T-helper 17 cell (primary cell): ENCODE results near the gene TBCCD1. TPM values are rescaled to one million over a fixed set of nuclear protein-coding genes. Genes with fewer than 3 reads are reported as not detected.
"Not testable (repeated sequence)": the region's sequence is repeated elsewhere in the genome, so short reads cannot be mapped to it uniquely, and the experiment has no call there.

ENCODE experiments used
- ATAC-seq: fragments of 150-1000 bp; cut with Tn5 transposase; 2 replicates; pipeline ENCODE4 v1.10.0; 2021; ENCODE audit warnings: mild to moderate bottlenecking, moderate library complexity
- DNase-seq, 3 donors: peaks; one replicate each; pipeline versions ENCODE4 v3.0.0 to v3.0.0-alpha.2; 2020 to 2021
- H3K9me3 ChIP-seq: one replicate; pipeline ENCODE4 v1.7.0; 2013; ENCODE audit warnings: low read length, mild to moderate bottlenecking; ENCODE audit not compliant: control insufficient read depth, poor library complexity, severe bottlenecking
- H3K27ac Mint-ChIP-seq: one replicate; pipeline ENCODE4 v1.8.0; 2022; ENCODE audit warnings: mild to moderate bottlenecking, moderate library complexity, mixed read lengths
- H3K27me3 Mint-ChIP-seq: one replicate; pipeline ENCODE4 v1.8.0; 2022; ENCODE audit warnings: mixed read lengths
- H3K36me3 Mint-ChIP-seq: one replicate; pipeline ENCODE4 v1.8.0; 2022; ENCODE audit warnings: low read depth, mixed read lengths
- H3K4me1 Mint-ChIP-seq: one replicate; pipeline ENCODE4 v1.8.0; 2022; ENCODE audit warnings: mild to moderate bottlenecking, mixed read lengths
- H3K4me3 Mint-ChIP-seq: one replicate; pipeline ENCODE4 v1.8.0; 2022; ENCODE audit warnings: mild to moderate bottlenecking, moderate library complexity, mixed read lengths
- total RNA-seq, 4 donors: library from RNA in 2 of 4; stranded (reverse) in 2 of 4; gene quantifications; one replicate each; pipeline ENCODE4 v1.2.3 and lab custom pipeline; 2022 to 2026

TBCCD1 gene
- total RNA-seq, 2 donors from 2014 or later: 12.9 to 14.2 TPM

GRCh38 chr3:186589121-186589520 lies 22.0 kb upstream of the TBCCD1 start:
- Mint-ChIP-seq H3K4me3 (no peak overlapping the region), H3K27ac (peak overlapping the region; percentile 71), H3K36me3 (peaks cover 9% of the 10 kb centered on the region), H3K27me3 (no peaks in the 10 kb centered on the region), H3K4me1 (peaks cover 11% of the 10 kb centered on the region)
- no peak for ATAC-seq
- no peak for DNase-seq
- no peaks in the 10 kb centered on the region for H3K9me3 ChIP-seq

- Mint-ChIP-seq H3K27me3 (no peaks in the 10 kb centered on the region), H3K4me3 (no peak overlapping the region), H3K4me1 (peaks cover 11% of the 10 kb centered on the region), H3K27ac (peak overlapping the region; percentile 71), H3K36me3 (peaks cover 10% of the 10 kb centered on the region)
- DNase-seq (no peak), ATAC-seq (no peak)
- no peaks in the 10 kb centered on the region for H3K9me3 ChIP-seq
These were observed 21.5 kb upstream of the TBCCD1 start for GRCh38 chr3:186588632-186589031.

DNA sequence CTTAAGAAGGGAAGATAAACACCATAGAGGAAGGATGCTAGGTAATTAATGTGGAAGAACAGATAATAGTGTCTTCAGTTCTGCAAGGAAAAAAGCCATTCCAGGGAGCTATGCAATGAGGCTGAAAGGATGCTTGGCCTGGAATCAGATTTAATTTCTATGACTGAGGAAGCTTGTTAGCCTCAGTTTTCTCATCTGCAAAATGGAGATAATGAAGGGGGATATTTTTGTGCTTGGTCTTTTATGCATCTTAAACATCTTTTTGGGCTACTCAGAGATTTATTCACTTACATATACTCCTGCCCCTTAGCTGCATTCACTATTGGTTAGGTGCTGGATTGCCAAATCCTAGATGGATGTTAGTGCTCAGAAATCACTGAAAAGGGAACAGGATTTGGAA lies 20.0 kb upstream of the TBCCD1 start:
- DNase-seq (no peak), ATAC-seq (no peak)
- no peak overlapping the region for H3K27ac Mint-ChIP-seq
- H3K4me3 Mint-ChIP-seq: no peak overlapping the region
- peaks cover 14% of the 10 kb centered on the region for H3K36me3 Mint-ChIP-seq
- H3K27me3 Mint-ChIP-seq: no peaks in the 10 kb centered on the region
- H3K9me3 ChIP-seq: no peaks in the 10 kb centered on the region
- H3K4me1 Mint-ChIP-seq: peaks cover 13% of the 10 kb centered on the region

- H3K36me3 Mint-ChIP-seq: peaks cover 16% of the 10 kb centered on the region
- H3K27ac Mint-ChIP-seq, DNase-seq, ATAC-seq, H3K9me3 ChIP-seq, H3K27me3 Mint-ChIP-seq: not testable (repeated sequence)
- H3K4me1 Mint-ChIP-seq: peaks cover 13% of the 10 kb centered on the region
- peak overlapping the region; percentile 5 for H3K4me3 Mint-ChIP-seq
These were observed 19.1 kb upstream of the TBCCD1 start for GRCh38 chr3:186586245-186586644.

GRCh38 chr3:186583831-186584230 lies 16.7 kb upstream of the TBCCD1 start:
- H3K36me3 Mint-ChIP-seq: peaks cover 18% of the 10 kb centered on the region
- no peak for ATAC-seq
- H3K27ac Mint-ChIP-seq: peak overlapping the region; percentile 87

GRCh38 chr3:186582541-186582940 lies 15.4 kb upstream of the TBCCD1 start:
- ATAC-seq: no peak
- H3K9me3 ChIP-seq: no peaks in the 10 kb centered on the region
- peaks cover 10% of the 10 kb centered on the region for H3K4me1 Mint-ChIP-seq
- no peak overlapping the region for H3K4me3 Mint-ChIP-seq
- DNase-seq: no peak
- peak overlapping the region; percentile 11 for H3K27ac Mint-ChIP-seq
- H3K27me3 Mint-ChIP-seq: no peaks in the 10 kb centered on the region
- H3K36me3 Mint-ChIP-seq: peaks cover 20% of the 10 kb centered on the region

More at GRCh38 chr3:186583831-186584230, 16.7 kb upstream of the TBCCD1 start:
- no peak for DNase-seq
- Mint-ChIP-seq H3K27me3 (no peaks in the 10 kb centered on the region), H3K4me3 (no peak overlapping the region), H3K4me1 (peaks cover 5% of the 10 kb centered on the region)
- H3K9me3 ChIP-seq: no peaks in the 10 kb centered on the region

DNA sequence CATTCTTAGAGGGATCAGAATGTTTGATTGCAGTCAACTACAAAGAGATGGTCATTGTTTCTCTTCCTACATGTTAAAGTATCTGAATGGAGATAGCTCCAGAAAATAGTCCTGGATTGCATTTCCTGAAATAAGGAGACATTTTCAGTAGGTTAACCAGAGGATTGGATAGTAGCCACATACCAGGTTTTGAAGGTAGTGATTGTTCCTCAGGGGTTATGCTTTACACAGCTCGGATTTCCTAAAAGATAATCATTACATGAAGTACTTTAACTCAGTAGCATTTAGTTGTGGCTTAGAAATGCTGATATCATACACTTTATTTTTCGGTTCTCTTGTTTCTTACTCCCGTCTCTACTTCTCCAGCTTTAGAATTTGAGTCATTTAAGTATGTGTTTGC lies 13.6 kb upstream of the TBCCD1 start:
- Mint-ChIP-seq H3K4me3 (no peak overlapping the region), H3K36me3 (peaks cover 20% of the 10 kb centered on the region), H3K4me1 (peaks cover 10% of the 10 kb centered on the region), H3K27ac (peak overlapping the region; percentile 49), H3K27me3 (no peaks in the 10 kb centered on the region)
- DNase-seq (no peak), ATAC-seq (no peak)
- no peaks in the 10 kb centered on the region for H3K9me3 ChIP-seq

- H3K27ac Mint-ChIP-seq: no peak overlapping the region
- no peak for DNase-seq
- H3K9me3 ChIP-seq: no peaks in the 10 kb centered on the region
- no peaks in the 10 kb centered on the region for H3K27me3 Mint-ChIP-seq
- H3K4me3 Mint-ChIP-seq: no peak overlapping the region
- peaks cover 13% of the 10 kb centered on the region for H3K4me1 Mint-ChIP-seq
- ATAC-seq: no peak
- peaks cover 9% of the 10 kb centered on the region for H3K36me3 Mint-ChIP-seq
These were observed 10.4 kb upstream of the TBCCD1 start for GRCh38 chr3:186577521-186577920.

DNA sequence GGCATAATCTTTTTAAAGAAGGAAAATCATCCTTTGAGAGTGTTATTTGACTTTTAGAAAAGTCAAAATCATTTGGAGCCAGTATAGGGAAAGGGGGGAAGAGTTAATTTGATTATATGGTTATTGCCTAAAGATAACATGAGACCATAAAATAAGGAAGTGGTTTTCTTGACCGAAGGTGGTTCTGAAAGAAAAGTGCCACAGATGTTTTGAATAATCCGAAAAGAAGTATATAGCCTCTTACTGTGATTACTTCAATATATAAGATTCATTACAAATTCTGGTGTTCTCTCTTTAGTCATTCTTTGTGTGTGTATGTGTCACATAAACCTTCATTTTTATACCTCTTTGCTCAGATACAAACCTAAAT lies 4.5 kb upstream of the TBCCD1 start:
- H3K27me3 Mint-ChIP-seq: no peaks in the 10 kb centered on the region
- peak overlapping the region; percentile 96 for H3K4me3 Mint-ChIP-seq
- peaks cover 5% of the 10 kb centered on the region for H3K36me3 Mint-ChIP-seq
- peak overlapping the region; percentile 95 for H3K27ac Mint-ChIP-seq
- H3K9me3 ChIP-seq: no peaks in the 10 kb centered on the region
- peaks cover 35% of the 10 kb centered on the region for H3K4me1 Mint-ChIP-seq
- DNase-seq (no peak), ATAC-seq (no peak)

DNA sequence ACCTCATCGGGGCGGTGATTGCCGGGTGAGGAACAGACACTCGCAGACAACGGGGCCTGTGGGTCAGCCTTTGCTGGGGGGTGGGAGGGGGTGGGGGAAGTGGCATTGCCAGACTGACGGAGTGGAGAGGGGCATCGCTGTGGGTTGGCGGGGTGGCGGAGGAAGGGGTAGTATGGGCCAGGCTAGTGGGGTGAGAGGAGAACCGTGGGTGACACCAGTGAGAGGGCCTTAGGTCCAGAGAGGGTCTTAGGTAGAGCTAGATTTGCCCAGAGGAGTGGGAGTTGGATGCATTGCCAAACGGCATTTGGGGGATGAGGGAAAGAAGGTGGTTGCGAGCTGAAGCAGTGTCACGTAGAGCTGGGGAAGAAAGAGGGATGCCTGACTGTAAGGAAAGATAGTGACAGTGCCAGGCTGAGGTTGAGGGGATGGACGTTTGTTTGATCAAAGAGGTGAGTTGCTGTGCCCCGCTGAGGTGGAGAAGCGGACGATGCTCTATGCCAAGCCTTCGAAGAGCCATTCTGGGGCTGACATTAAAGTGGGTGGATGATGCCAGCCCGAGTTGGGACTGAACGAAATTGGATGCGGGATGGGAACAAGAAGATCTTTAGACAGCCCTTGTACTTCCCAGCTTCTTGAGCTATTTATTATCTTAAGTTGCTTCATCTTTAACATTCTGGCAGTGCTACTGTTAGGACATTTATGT lies 4.0 kb upstream of the TBCCD1 start:
- Mint-ChIP-seq H3K36me3 (peaks cover 5% of the 10 kb centered on the region), H3K27ac (peak overlapping the region; percentile 95), H3K4me3 (peak overlapping the region; percentile 96), H3K4me1 (peaks cover 39% of the 10 kb centered on the region), H3K27me3 (no peaks in the 10 kb centered on the region)
- H3K9me3 ChIP-seq: no peaks in the 10 kb centered on the region
- no peak for ATAC-seq
- DNase-seq: no peak

DNA sequence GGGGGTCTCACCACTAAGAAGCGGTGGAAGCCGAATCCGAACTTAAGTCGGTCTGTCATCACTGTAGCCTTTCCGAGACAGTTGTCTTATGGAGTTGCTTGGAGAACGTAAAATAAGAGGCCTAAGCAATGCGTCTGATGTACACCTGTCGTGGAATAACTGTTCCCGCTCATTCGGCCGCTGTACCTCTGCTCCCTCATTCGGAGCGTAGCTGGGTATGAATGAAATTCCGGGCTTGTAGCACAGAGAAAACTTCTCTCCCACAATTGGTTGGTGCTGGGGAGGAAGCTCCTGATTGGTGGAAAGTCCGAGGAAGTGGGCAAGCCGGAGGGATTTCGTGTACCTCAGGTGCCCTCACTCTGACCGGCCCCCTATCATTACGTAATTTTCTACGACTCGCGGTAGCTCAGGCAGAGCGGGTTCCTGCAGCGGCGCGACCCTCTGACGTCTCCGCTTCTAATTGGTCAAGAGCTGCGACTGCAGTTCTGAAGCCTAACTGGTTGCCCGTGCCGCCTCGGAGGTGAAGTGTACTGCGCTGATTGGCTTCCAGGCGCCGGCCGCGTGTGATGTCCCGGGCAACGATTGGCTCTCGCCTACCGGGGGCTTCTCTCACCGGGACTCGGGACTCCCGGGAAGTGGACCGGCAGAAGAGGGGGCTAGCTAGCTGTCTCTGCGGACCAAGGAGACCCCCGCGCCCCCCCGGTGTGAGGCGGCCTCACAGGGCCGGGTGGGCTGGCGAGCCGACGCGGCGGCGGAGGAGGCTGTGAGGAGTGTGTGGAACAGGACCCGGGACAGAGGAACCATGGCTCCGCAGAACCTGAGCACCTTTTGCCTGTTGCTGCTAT lies 3.2 kb upstream of the TBCCD1 start, which contains the start of gene DNAJB11:
TSS of gene DNAJB11 (plus strand) at position 625 of the 845 bp plus-strand sequence. CDS start at position 803, 178 bp downstream.
- peak within 1 kb of the TSS; percentile 96 for H3K4me3 Mint-ChIP-seq
- H3K9me3 ChIP-seq: no peaks in the 10 kb centered on the region
- ATAC-seq: peak; percentile 85
- peaks cover 37% of the 10 kb centered on the region for H3K4me1 Mint-ChIP-seq
- H3K27ac Mint-ChIP-seq: peak within 1 kb of the TSS; percentile 95
- peaks cover 2% of the 10 kb centered on the region for H3K36me3 Mint-ChIP-seq
- H3K27me3 Mint-ChIP-seq: no peaks in the 10 kb centered on the region
- DNase-seq: peak; percentile 93 to 97 (median 93)

DNA sequence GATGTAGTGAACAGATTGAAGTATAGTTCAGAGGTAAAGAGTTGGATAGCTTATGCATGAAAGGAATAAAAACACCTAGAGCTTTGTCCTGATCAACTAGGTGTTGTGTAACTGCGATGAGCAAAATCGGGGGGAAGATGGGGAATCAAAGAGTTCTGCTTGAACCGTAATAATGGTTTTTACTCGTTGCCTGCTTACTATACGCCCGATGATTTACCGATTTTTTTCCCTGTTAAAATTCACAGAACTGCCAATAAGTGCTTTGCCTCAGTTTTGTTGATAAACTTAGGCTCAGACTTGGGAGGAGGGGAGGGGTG lies 2.6 kb upstream of the TBCCD1 start:
- peaks cover 2% of the 10 kb centered on the region for H3K36me3 Mint-ChIP-seq
- peak overlapping the region; percentile 95 for H3K27ac Mint-ChIP-seq
- H3K4me1 Mint-ChIP-seq: peaks cover 38% of the 10 kb centered on the region

DNA sequence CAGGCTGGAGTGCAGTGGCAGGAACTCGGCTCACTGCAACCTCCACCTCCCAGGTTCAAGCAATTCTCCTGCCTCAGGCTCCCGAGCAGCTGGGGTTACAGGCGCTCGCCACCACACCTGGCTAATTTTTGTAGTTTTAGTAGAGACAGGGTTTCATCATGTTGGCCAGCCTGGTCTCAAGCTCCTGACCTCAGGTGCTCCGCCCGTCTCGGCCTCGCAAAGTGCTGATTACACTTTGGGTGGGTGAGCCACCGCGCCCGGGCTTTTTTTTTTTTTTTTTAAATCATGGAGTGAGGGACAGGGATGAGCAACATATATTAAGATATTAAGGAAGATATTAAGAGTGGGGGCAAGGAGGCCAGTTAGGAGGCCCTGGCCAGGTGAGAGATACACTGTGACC lies 2.2 kb upstream of the TBCCD1 start:
- not testable (repeated sequence) for ATAC-seq, H3K9me3 ChIP-seq, DNase-seq, H3K27me3 Mint-ChIP-seq, H3K36me3 Mint-ChIP-seq
- Mint-ChIP-seq H3K27ac (peak overlapping the region; percentile 95), H3K4me1 (peaks cover 36% of the 10 kb centered on the region), H3K4me3 (peak overlapping the region; percentile 96)

More for the DNA sequence above, 2.6 kb upstream of the TBCCD1 start:
- peak overlapping the region; percentile 96 for H3K4me3 Mint-ChIP-seq
- no peak for DNase-seq
- no peaks in the 10 kb centered on the region for H3K27me3 Mint-ChIP-seq
- ATAC-seq: no peak
- no peaks in the 10 kb centered on the region for H3K9me3 ChIP-seq
